Esophagus muscularis mucosa (tissue), 3 donors: ENCODE results near the gene HCST.

Experiments
- EP300 ChIP-seq: sonication (generic); formaldehyde crosslinking; IDR thresholded peaks from one replicate; pipeline ENCODE4 v1.6.1; 2017; ENCODE audit warnings: antibody characterized with exemption
- TF ChIP-seq, protein P1 (sequence below), 3 experiments: fragments of 200-600 bp in 2 of 3; fragments of 450-650 bp in 1 of 3; sonication (generic) in 2 of 3; IDR thresholded peaks; one replicate each; pipeline ENCODE4 v1.5.1; 2017 to 2019; ENCODE audit warnings: antibody characterized with exemption in 3 of 3, mild to moderate bottlenecking in 2 of 3, moderate library complexity in 1 of 3

- TF ChIP-seq, protein P1, sequence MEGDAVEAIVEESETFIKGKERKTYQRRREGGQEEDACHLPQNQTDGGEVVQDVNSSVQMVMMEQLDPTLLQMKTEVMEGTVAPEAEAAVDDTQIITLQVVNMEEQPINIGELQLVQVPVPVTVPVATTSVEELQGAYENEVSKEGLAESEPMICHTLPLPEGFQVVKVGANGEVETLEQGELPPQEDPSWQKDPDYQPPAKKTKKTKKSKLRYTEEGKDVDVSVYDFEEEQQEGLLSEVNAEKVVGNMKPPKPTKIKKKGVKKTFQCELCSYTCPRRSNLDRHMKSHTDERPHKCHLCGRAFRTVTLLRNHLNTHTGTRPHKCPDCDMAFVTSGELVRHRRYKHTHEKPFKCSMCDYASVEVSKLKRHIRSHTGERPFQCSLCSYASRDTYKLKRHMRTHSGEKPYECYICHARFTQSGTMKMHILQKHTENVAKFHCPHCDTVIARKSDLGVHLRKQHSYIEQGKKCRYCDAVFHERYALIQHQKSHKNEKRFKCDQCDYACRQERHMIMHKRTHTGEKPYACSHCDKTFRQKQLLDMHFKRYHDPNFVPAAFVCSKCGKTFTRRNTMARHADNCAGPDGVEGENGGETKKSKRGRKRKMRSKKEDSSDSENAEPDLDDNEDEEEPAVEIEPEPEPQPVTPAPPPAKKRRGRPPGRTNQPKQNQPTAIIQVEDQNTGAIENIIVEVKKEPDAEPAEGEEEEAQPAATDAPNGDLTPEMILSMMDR (IDR thresholded peaks at IDR 0.05): no peak
- no peak for TF ChIP-seq EP300
Measured at GRCh38 chr19:35901854-35902661, at the start of gene HCST.
